SK-N-MC (cell line): Measurements from ENCODE around the gene ZMYND15.

ENCODE experiments used
- EZH2 ChIP-seq: fragments of 200-600 bp; sonication (generic); IDR thresholded peaks from one replicate; pipeline ENCODE4 v1.6.1; 2017; ENCODE audit warnings: antibody characterized with exemption
- FOXP2 ChIP-seq: optimal IDR thresholded peaks from 2 replicates; pipeline ENCODE3; 2011; ENCODE audit warnings: mild to moderate bottlenecking, moderate library complexity; ENCODE audit not compliant: insufficient read depth; ENCODE audit errors: extremely low read length, control extremely low read depth
- POLR2AphosphoS5 ChIP-seq: IDR thresholded peaks from 2 replicates; pipeline ENCODE4 v1.6.1; 2012; ENCODE audit warnings: mild to moderate bottlenecking, low read depth, low read length, borderline replicate concordance

DNA sequence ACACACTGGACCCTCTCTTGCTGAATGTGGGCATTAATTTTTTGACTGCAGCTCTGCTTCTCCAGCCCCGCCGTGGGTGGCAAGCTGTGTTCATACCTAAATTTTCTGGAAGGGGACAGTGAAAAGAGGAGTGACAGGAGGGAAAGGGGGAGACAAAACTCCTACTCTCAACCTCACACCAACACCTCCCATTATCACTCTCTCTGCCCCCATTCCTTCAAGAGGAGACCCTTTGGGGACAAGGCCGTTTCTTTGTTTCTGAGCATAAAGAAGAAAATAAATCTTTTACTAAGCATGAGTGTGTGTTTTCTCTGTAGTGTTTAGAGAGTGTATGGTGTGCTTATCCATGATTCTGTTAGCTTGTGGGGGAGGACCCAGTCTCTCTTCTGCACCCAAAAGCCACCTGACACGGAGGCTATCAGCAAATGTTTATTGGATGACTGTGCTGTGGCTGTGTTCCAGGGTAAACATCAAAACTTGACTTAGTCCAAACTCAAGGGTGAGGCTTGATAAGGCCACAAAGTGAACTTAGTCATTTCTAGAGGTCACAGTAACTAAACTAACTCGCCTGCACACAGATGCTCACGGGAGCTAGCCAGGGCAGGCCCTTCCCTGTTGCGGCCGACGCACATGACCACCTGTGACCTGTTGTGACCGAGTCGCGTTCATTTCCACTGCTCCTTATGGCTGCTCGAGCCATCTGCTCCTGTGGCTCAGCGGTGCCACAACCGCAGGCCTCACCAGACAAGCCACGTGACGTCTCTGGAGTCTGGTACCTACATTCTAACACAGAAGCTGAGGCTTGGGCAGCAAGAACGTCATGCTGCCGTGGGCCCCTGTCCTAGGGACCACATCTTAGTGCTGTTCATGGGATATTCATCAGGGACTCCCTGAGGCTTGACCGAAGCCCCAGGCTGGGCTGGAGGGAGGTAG, 18.2 kb upstream of the ZMYND15 start:
- no peak for TF ChIP-seq POLR2AphosphoS5
- no peak for TF ChIP-seq EZH2
- TF ChIP-seq FOXP2: no peak
